ENCODE measurements around the gene OR9K2. TPM values are rescaled to one million over a fixed set of nuclear protein-coding genes. Genes with fewer than 3 reads are reported as not detected.

OR9K2 gene
- polyA plus RNA-seq, 6 donors from 2014 or later = not detected

Other genes with a start within 250 kb of the OR9K2 start
- 10 to 100 TPM; 16.5 to 23.2 (median 18.3) TPM for gene TESPA1, start 141.6 kb upstream of the OR9K2 start, polyA plus RNA-seq (ENCODE audit: low read depth in 6 of 6)
- not detected for gene NEUROD4, start 106.4 kb upstream of the OR9K2 start, polyA plus RNA-seq (ENCODE audit: low read depth in 6 of 6)
- not detected for gene OR10A7, start 94.6 kb downstream of the OR9K2 start, polyA plus RNA-seq (ENCODE audit: low read depth in 6 of 6)
- gene OR6C74, start 118.2 kb downstream of the OR9K2 start, polyA plus RNA-seq (ENCODE audit: low read depth in 6 of 6) = not detected
- gene OR6C6, start 170.2 kb downstream of the OR9K2 start, polyA plus RNA-seq (ENCODE audit: low read depth in 6 of 6) = not detected
- gene OR6C1, start 187.9 kb downstream of the OR9K2 start, polyA plus RNA-seq (ENCODE audit: low read depth in 6 of 6) = not detected
- gene OR6C3, start 204.3 kb downstream of the OR9K2 start, polyA plus RNA-seq (ENCODE audit: low read depth in 6 of 6) = not detected
- not detected for gene OR6C75, start 236.6 kb downstream of the OR9K2 start, polyA plus RNA-seq (ENCODE audit: low read depth in 6 of 6)

Data from naive B cell (primary cell).